ENCODE results near the gene POLD1. TPM values are rescaled to one million over a fixed set of nuclear protein-coding genes. Genes with fewer than 3 reads are reported as not detected.

The POLD1 gene
- total and polyA plus RNA-seq, 2 experiments from 2014 or later, result 111 to 173 TPM

- TF ChIP-seq JUNB (IDR thresholded peaks at IDR 0.05; ENCODE audit: unreplicated experiment) (no peak), REST (IDR thresholded peaks at IDR 0.05; ENCODE audit: unreplicated experiment) (no peak), EZH2 (IDR thresholded peaks at IDR 0.05; ENCODE audit: low read depth, unreplicated experiment) (no peak), EZH2phosphoT487 (IDR thresholded peaks at IDR 0.05; ENCODE audit: unreplicated experiment) (no peak), STAT1 (IDR thresholded peaks at IDR 0.05; ENCODE audit: unreplicated experiment) (no peak)
These were observed 38.5 kb downstream of the POLD1 start (continued) for GRCh38 chr19:50422397-50423278.

- Histone ChIP-seq H3K27ac (ENCODE audit: low read depth) (no peak overlapping the region), H3K4me2 (no peak overlapping the region), H3K36me3 (ENCODE audit: insufficient read depth) (no peaks in the 10 kb centered on the region), H3K9me2 (ENCODE audit: insufficient read depth) (no peaks in the 10 kb centered on the region), H3K4me3 (no peak overlapping the region), H4K20me1 (replicated peaks; ENCODE audit: insufficient read depth) (no peaks in the 10 kb centered on the region; the same call in 1 of the 2 replicates), H3F3A (replicated peaks; ENCODE audit: low read depth) (peaks cover 16% of the 10 kb centered on the region; the same call in 1 of the 2 replicates), H3K27me3 (ENCODE audit: insufficient read depth) (peaks cover 3% of the 10 kb centered on the region; the same call in 1 of the 2 replicates), H3K4me1 (ENCODE audit: insufficient read depth) (peaks cover 10% of the 10 kb centered on the region; the same call in 1 of the 2 replicates), H2AFZ (no peak overlapping the region), H3K79me2 (replicated peaks; ENCODE audit: insufficient read depth) (peaks cover 6% of the 10 kb centered on the region; the same call in 1 of the 2 replicates)
- Mint-ChIP-seq H3K27me3 (ENCODE audit: insufficient read depth, low read depth, poor library complexity) (peaks cover 6% of the 10 kb centered on the region), H3K9me3 (peaks cover 3% of the 10 kb centered on the region; the same call in 2 of the 3 replicates), H3K4me3 (no peak overlapping the region), H3K27ac (no peak overlapping the region), H3K4me1 (peaks cover 17% of the 10 kb centered on the region), H3K36me3 (ENCODE audit: low read depth) (peaks cover 24% of the 10 kb centered on the region)
- no peak for ATAC-seq
- DNase-seq (ENCODE audit: low spot score), result no peak
- TF ChIP-seq CTCF (conservative IDR thresholded peaks at IDR 0.05; ENCODE audit: low read depth in 2 of 2) (no peak), NANOG (IDR thresholded peaks at IDR 0.05; ENCODE audit: borderline replicate concordance) (no peak), EZH2 (IDR thresholded peaks at IDR 0.05; ENCODE audit: low read depth, unreplicated experiment) (no peak), STAT1 (IDR thresholded peaks at IDR 0.05; ENCODE audit: unreplicated experiment) (no peak), ZNF462 (CRISPR knock-in tag; IDR thresholded peaks at IDR 0.05) (no peak)
These were observed 39.3 kb downstream of the POLD1 start for GRCh38 chr19:50423279-50424113.

All from GM23338 (cell line).